ELF-1 (cell line): ENCODE results near the gene OR2S2.
A peak's percentile ranks its signal among the peaks of the same experiment; 100 is the strongest.

Source experiments
- DNase-seq: peaks from one replicate; pipeline ENCODE4 v3.0.0-alpha.2; 2016; ENCODE audit warnings: low read depth, low spot score

OR2S2 gene

DNA sequence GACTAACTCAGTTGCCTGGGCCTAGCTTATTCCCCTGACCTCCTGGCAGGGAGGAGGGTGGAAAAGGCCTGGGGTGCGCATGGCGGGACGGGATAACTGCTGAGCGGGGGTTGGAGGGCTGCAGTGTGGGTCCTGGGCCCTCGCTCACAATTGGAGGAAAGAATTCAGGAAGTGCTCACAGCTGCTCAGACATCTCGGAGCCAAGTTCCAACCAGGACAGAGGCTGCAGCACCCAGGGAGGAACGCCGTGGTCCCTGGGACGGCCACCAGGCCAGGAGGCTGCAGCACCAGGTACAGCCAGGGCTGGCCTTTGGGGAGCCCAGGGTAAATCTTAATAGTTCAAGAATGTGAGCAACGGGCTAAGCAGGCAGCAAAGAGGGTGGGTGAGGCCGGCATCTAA lies 48.7 kb downstream of the OR2S2 start, which contains the start of gene SPAAR:
Gene SPAAR, plus strand, starts transcription at position 217 of the 400 bp plus-strand sequence. CDS start 974 bp downstream, outside the sequence.
- DNase-seq = no peak

DNA sequence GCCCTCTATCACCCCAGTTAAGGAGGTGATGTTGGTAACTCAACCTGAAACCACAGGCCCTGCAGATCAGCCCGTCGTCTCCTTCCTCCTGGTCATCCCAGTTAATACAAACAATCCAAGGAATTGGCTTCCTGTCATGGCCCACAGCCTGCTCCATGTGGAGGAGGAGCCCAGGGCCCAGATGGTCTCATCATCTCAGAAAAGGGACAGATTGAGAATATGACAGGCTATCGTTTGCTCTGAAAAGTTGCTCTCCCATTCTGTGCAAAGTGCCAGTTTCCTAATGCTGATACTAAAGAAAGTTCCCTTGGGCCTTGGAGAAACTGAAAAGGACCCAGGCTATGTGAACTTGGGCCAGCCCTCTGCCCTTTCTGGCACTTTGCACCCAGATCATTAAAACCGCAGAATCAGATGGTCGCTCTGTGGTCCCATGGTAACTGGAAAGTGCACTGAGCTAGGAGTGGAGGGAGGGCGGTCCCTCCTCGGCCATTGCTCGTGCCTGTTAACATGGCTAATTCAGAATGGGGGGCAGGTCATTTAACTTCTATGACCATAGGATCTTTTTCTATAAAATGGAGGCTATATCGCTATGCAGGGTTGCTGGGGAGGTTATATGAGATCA lies 49.3 kb downstream of the OR2S2 start:
- DNase-seq = no peak

DNA sequence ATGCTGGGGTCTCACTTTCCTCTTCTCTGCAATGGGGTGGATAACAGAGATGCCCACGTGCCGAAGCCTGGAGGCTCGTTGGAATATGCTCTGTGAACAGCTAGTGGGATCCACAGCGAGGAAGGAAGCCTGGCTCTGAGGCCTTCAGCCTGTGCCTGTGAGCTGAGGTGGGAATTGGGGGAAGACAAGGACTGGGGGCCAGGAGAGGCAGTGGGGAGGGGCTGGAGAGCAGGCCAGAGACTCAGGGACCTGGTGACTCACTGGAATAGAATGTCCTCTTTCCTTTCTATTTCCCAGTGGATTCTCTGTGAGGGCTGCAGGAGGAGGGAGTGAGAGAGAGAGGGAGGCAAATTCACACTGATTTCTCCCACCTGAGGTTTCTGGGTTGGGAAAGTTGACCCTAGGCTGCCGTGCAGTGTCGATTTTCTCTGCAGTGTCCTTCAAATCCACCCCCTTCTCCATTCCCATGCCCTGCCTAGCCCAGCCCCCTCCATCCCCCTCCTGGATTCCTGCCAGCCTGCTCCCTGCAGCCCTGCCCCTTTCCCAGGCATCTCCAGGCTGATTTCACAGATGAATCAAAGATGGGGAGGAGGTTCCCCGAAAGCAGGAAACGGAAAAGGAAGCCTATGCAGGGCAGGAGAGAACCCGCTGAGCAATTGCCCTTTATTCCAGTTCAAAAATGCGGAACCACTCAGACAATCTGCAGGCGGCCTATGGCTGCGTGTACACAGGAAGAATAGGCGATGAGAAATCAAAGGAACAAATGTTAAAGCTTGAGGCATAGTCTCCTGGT lies 50.0 kb downstream of the OR2S2 start:
- peak; percentile 82 for DNase-seq
